GM21737 (cell line): ENCODE data around the gene PDLIM5.
"Not testable (repeated sequence)": the region's sequence is repeated elsewhere in the genome, so short reads cannot be mapped to it uniquely, and the experiment has no call there.

Experiments used
- ATAC-seq: cut with Tn5 transposase; IDR thresholded peaks from one replicate; pipeline ENCODE4 v1.9.1; 2021; ENCODE audit warnings: mild to moderate bottlenecking, moderate library complexity; ENCODE audit not compliant: unreplicated experiment

Gene PDLIM5

GRCh38 chr4:94459462-94460161 is 7.9 kb downstream of the PDLIM5 start:
- ATAC-seq, result no peak

GRCh38 chr4:94461506-94461905 is 9.8 kb downstream of the PDLIM5 start:
- ATAC-seq, result no peak

GRCh38 chr4:94462572-94462971 is 10.8 kb downstream of the PDLIM5 start:
- ATAC-seq, result no peak

- ATAC-seq, result no peak
These were observed 12.0 kb downstream of the PDLIM5 start for GRCh38 chr4:94463771-94464170.

GRCh38 chr4:94466371-94466770 is 14.6 kb downstream of the PDLIM5 start:
- no peak for ATAC-seq

GRCh38 chr4:94466923-94467322 is 15.2 kb downstream of the PDLIM5 start:
- ATAC-seq, result no peak

GRCh38 chr4:94468093-94468769 is 16.5 kb downstream of the PDLIM5 start:
- ATAC-seq, result no peak

- no peak for ATAC-seq
These were observed 17.6 kb downstream of the PDLIM5 start for GRCh38 chr4:94469221-94469784.

- no peak for ATAC-seq
These were observed 18.4 kb downstream of the PDLIM5 start for GRCh38 chr4:94470132-94470531.

- not testable (repeated sequence) for ATAC-seq
These were observed 19.0 kb downstream of the PDLIM5 start for GRCh38 chr4:94470782-94471181.

GRCh38 chr4:94472056-94472826 is 20.5 kb downstream of the PDLIM5 start:
- no peak for ATAC-seq

- no peak for ATAC-seq
These were observed 23.3 kb downstream of the PDLIM5 start for GRCh38 chr4:94475050-94475449.

GRCh38 chr4:94475794-94476193 is 24.1 kb downstream of the PDLIM5 start:
- ATAC-seq, result no peak

GRCh38 chr4:94477227-94477626 is 25.5 kb downstream of the PDLIM5 start:
- ATAC-seq, result no peak

GRCh38 chr4:94478805-94479204 is 27.1 kb downstream of the PDLIM5 start:
- ATAC-seq, result not testable (repeated sequence)

- ATAC-seq, result no peak
These were observed 27.8 kb downstream of the PDLIM5 start for GRCh38 chr4:94479358-94480141.

GRCh38 chr4:94480362-94480951 is 28.7 kb downstream of the PDLIM5 start:
- ATAC-seq, result no peak

- ATAC-seq, result no peak
These were observed 32.2 kb downstream of the PDLIM5 start for GRCh38 chr4:94483895-94484294.

GRCh38 chr4:94484818-94485217 is 33.1 kb downstream of the PDLIM5 start:
- no peak for ATAC-seq

- ATAC-seq, result no peak
These were observed 34.6 kb downstream of the PDLIM5 start for GRCh38 chr4:94486372-94486801.
